Hepatocyte (in vitro differentiated cells): ENCODE data around the gene GMEB2.

Experiments
- CTCF ChIP-seq: fragments of 200-600 bp; sonication (generic); IDR thresholded peaks from 2 replicates; pipeline ENCODE4 v1.5.1; 2016; ENCODE audit warnings: antibody characterized with exemption, mild to moderate bottlenecking; ENCODE audit not compliant: poor library complexity
- EZH2 ChIP-seq: fragments of 200-600 bp; sonication (generic); IDR thresholded peaks from 2 replicates; pipeline ENCODE4 v1.6.1; 2016; ENCODE audit warnings: antibody characterized with exemption, mild to moderate bottlenecking, borderline replicate concordance

GRCh38 chr20:63556873-63557478 lies 69.9 kb downstream of the GMEB2 start:
- TF ChIP-seq CTCF = no peak
- no peak for TF ChIP-seq EZH2
